GM19023 (cell line): ENCODE data around the gene RPLP1.

Experiments used
- ATAC-seq: cut with Tn5 transposase; IDR thresholded peaks from one replicate; pipeline ENCODE4 v1.9.1; 2021; ENCODE audit warnings: mild to moderate bottlenecking, moderate library complexity; ENCODE audit not compliant: unreplicated experiment

The RPLP1 gene

DNA sequence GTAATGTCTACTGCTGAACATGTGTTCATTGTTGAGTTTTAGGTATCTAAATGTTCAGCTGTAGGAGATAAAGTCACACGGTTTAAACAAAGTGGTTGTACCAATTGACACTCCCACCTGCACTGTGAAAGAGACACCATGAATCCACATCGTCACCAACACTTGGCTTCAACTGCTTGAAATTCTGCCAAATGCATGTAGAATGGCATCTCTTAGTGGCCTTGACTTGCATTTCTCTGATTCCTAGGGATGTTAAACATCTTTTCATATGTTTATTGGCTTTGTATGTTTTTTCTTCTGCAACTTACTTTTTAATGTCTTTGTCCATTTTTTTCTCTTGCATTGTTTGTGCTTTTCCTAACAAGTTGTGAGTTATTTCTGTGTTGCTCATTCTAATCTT is 43.4 kb downstream of the RPLP1 start:
- no peak for ATAC-seq

DNA sequence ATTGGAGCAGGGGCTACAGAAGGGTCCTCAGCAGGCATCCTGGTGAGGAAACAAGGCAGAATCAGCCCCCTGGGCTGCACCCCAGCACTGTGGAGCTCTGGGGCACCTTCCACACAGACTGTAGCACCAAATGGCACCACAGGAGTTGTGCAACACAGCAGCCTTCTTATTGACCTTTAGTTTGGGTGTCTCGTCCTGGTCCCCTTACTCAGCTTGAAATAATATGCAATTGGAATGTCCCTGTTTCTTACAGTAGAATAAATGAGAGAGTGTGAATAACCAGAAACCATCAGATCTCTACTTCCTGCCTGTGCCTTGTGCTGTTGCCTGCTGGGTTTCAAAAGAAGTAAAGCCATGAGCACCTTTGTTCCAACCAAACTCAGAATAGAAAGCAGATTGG is 44.5 kb downstream of the RPLP1 start:
- ATAC-seq, result no peak

DNA sequence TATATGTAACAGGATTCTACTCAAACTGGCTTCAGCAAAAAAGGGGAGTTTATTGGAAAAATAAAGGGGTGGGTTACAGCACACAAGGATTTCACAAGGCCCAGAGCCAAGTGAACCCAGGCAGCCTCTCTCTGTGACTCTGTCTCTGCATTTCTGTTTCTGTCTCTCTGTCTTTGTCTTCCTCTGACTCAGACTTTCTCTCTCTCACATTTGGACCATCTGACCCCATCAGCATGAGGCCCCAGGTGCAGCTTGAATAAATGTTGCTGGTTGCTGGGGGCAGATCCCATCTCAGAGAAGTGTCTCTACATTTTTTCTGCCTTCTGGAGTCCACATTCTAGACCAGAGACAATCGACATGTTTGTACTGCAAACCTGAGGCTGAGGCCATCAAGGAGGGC is 45.0 kb downstream of the RPLP1 start:
- ATAC-seq, result no peak

DNA sequence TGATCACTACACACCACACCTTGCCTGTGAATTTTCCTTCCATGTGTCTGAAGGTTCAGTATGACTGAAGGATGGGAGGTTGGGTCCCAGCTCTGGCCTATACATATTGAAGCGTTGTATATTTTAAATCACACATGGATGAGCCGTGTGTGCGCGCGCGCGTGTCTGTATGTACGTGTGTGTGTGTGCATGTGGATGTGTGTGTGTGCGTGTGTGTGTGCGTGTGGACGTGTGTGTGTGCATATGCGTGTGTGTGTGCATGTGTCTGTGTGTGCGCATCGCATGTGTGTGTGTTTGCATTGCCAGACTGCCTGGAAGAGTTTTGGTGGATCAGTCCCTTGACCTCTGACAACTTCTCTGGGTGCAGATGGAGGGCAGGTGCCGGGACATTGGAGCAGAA is 45.7 kb downstream of the RPLP1 start:
- ATAC-seq, result no peak

DNA sequence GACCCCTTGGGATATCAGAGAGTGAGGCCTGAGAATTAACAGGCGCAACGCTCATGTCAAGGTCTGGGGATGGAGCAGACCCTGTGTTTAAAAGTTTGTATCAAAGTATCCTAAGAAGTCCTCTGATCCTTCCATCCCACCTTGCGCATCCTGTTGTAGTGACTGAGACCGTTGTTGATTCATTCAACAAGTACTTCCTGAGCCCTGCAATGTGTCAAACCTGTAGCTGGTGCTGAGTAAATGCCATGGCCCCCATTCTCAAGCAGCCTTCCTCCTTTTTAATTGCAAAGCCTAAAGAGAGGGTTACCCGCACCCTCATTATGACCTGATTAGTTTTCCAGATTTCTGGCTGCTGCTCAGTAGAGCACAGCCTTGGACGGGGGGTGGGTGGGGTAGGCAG is 46.4 kb downstream of the RPLP1 start:
- no peak for ATAC-seq

DNA sequence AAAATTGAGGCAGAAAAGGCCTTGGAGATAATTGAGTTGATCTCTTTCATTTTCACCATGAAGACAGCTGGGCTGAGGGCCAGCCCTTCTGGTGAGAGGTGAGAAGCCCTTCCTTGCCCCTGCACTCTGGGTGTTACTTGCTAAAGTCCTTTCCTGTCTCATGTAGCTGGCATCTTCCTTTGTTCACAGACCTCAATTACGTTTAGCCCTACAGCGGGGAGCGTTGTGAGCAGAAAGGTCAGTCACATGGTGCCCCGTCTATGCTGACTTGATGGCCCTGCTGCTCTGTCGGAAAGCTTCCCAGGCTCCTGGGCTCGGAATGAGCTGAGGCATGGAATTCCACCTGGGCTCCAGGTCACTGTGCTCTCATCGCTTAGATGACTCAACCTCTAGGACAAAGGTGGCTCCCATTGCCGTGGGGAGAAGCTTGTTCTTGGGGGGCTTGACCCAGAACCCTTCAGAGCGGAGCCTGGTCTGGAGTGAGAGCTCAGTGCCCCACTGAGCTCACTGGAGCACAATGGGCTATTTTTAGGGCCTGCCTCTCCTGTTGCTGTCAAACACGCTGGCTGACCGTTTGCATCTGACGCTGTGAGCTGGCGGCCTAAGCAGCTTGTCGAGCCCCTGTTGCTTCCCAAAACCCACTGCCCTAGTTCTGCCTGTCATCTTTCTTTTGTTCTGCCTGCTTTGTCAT is 47.0 kb downstream of the RPLP1 start:
- ATAC-seq, result no peak

DNA sequence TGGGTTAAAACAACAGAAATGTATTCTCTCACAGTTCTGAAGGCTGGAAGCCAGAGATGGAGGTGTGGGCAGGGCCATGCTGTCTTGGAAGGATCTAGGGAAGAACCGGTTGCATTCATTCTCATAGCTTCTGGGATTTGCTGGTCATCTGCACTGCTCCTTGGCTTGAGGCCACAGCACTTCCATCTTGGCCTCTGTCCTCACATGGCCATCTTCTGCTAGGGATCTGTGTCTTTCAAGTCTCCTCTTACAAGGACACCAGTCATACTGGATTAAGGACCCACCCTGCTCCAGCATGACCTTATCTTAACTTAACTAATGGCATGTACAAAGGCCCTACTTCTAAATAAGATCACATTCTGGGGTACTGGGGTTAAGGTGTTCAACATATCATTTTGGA is 47.7 kb downstream of the RPLP1 start:
- no peak for ATAC-seq

DNA sequence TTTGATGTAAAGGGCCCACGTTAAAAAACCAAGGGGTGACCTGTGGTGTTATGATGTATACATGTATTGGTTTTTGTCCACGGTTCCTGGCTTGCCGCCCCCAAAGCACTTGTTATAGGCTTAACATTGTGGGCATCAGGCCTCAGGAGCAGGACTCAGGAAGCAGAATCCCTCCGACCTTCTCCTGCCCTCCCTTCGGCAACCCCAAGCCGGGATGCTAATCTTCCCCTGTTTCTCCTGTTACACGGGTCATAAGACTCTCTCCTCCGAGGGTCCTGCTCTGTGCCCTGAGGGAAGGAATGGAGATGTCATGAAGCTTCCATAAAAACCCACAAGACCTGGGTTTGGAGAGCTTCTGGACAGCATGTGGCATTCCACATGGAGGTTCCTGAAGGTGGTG is 48.8 kb downstream of the RPLP1 start:
- ATAC-seq, result no peak

DNA sequence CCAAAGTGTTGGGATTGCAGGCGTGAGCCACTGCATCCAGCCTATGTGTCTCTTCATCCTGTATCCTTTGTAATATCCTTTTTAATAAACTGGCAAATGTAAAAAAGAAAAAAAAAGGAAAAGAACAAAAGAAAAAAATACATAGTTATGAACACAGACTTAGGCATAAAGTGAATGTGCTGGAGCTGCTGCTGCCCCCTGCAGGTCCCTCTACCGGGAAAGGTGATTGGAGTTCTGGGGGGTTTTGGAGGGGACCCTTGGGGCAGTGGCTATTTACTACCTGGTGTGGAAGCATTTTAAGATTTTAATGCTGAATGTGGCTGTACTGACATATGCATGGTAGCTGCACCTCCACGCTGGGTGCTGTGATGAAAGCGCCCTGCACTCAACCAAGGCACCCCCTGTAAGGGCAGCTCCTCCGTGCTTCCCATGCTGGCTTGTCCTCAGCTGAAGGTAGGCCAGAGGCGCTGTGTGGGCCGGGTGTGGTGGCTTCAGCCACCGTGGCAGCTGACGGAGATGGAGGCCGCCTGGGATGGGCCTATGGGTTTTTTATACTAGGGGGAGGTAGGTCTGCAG is 49.9 kb downstream of the RPLP1 start:
- ATAC-seq, result no peak

DNA sequence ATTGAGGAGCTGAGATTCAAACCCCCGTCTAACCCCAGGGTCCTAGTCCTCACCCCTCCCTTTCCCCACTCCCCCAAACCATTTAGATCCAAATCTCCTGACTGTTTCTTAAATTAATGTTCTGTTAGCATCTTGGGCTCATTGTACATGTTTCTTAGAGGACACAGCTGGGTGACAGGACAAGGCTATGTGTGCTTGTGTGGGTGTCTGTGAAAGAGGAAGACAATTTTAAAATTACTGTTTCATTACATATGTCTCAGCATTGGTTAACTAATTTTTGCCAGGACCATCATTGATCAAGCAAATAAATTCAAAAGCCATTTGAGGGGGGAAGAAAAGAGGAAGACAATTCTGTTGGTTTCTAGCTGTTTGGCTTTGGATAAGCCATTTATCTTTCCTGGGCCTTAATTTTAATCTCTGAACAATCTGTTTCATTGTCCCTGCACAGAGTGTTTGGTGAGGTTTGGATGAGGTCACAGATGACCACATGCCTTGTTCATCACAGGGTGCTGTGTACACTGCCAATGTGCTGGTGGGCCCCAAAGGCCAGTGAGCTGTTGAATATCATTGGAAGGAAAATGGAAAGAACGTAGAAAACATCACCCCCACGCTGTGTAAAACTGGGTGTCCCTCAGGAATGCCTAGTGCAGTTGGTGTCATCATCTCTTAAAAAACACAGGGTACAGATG is 51.9 kb downstream of the RPLP1 start:
- ATAC-seq, result no peak
